HCT116 (cell line): Measurements from ENCODE around the gene DMD. TPM values are rescaled to one million over a fixed set of nuclear protein-coding genes. Genes with fewer than 3 reads are reported as not detected.
A peak's percentile ranks its signal among the peaks of the same experiment; 100 is the strongest.

Experiments used
- ATAC-seq: fragments of 200-7000 bp; cut with Tn5 transposase; 2 replicates; pipeline ENCODE4 v1.9.1; 2020; ENCODE audit warnings: mild to moderate bottlenecking, moderate library complexity
- BruUV-seq: library from RNA; stranded (reverse); fragments of 400-500 nt; replicated peaks from 2 replicates; lab custom pipeline; 2021; lab: Mats Ljungman, UMichigan
- CTCF ChIA-PET: fragments of 300-600 bp; sonication (Branson Sonifier 250); formaldehyde crosslinking; loops from one replicate; lab custom pipeline; 2021; ENCODE audit warnings: antibody characterized with exemption; lab: Charles Lee
- POLR2A ChIA-PET: fragments of 300-600, 350-600 bp; sonication (Branson Sonifier 250); formaldehyde crosslinking; loops from one replicate; lab custom pipeline; 2021; ENCODE audit warnings: antibody characterized with exemption; lab: Charles Lee
- RAD21 ChIA-PET, 2 experiments: fragments of 300-600 bp; sonication (Branson Sonifier 250); formaldehyde crosslinking; loops; one replicate each; lab custom pipeline; 2023; ENCODE audit warnings: low total read pairs in 2 of 2; ENCODE audit not compliant: uncharacterized antibody in 2 of 2, unreplicated experiment in 2 of 2, low non-redundant PET in 1 of 2; lab: Charles Lee
- DNase-seq: peaks from one replicate; pipeline ENCODE4 v3.0.0-alpha.2; 2010; ENCODE audit warnings: low read depth, low spot score
- H2AFZ ChIP-seq: fragments of 200-600 bp; shearing (Covaris generic), sonication (generic); 2 replicates; pipeline ENCODE4 v1.6.1; 2017; ENCODE audit warnings: low read depth, mixed run types, mixed read lengths, antibody characterized with exemption, low read length; ENCODE audit not compliant: poor library complexity, severe bottlenecking
- H3K27ac ChIP-seq: 2 replicates; pipeline ENCODE4 v1.5.1; 2012; ENCODE audit warnings: low read depth, low read length
- H3K27me3 ChIP-seq: fragments of 200-600 bp; sonication (generic); 2 replicates; pipeline ENCODE4 v1.6.1; 2016; ENCODE audit warnings: mixed run types, low read length, mixed read lengths; ENCODE audit not compliant: insufficient read depth
- H3K36me3 ChIP-seq, 2 experiments: fragments of 200-500 bp in 1 of 2; fragments of 200-600 bp in 1 of 2; sonication (Bioruptor generic) in 1 of 2; sonication (generic) in 1 of 2; 2 replicates each; pipeline versions ENCODE4 v1.5.1 to v1.6.1; 2014 to 2016; ENCODE audit warnings: low read length in 2 of 2, inconsistent platforms in 1 of 2, mixed read lengths in 1 of 2, mixed run types in 1 of 2; ENCODE audit not compliant: insufficient read depth in 2 of 2, control insufficient read depth in 1 of 2
- H3K4me1 ChIP-seq, 2 experiments: fragments of 200-600 bp in 1 of 2; sonication (generic) in 1 of 2; 2 replicates each; pipeline versions ENCODE4 v1.5.1 to v1.6.1; 2012 to 2017; ENCODE audit warnings: low read length in 2 of 2, inconsistent platforms in 1 of 2, mild to moderate bottlenecking in 1 of 2, mixed read lengths in 1 of 2, mixed run types in 1 of 2, moderate library complexity in 1 of 2; ENCODE audit not compliant: insufficient read depth in 2 of 2, control insufficient read depth in 1 of 2
- H3K4me2 ChIP-seq: fragments of 200-600 bp; sonication (generic); 2 replicates; pipeline ENCODE4 v1.6.1; 2017; ENCODE audit warnings: mixed run types, low read length, mixed read lengths
- H3K4me3 ChIP-seq, 2 experiments: fragments of 200-600 bp in 1 of 2; sonication (generic) in 1 of 2; replicated peaks in 1 of 2; 2 replicates each; pipeline ENCODE4 v1.5.1; 2011 to 2016; ENCODE audit warnings: low read length in 2 of 2, control low read depth in 1 of 2, low read depth in 1 of 2, mild to moderate bottlenecking in 1 of 2, mixed read lengths in 1 of 2, mixed run types in 1 of 2
- H3K79me2 ChIP-seq: fragments of 200-600 bp; sonication (generic); 2 replicates; pipeline ENCODE4 v1.6.1; 2017; ENCODE audit warnings: mild to moderate bottlenecking, mixed run types, low read length, moderate library complexity, mixed read lengths; ENCODE audit not compliant: insufficient read depth
- H3K9ac ChIP-seq: fragments of 200-600 bp; sonication (generic); 2 replicates; pipeline ENCODE4 v1.6.1; 2016; ENCODE audit warnings: low read length, mixed read lengths
- H3K9me2 ChIP-seq: fragments of 200-600 bp; sonication (generic), shearing (Covaris generic); 2 replicates; pipeline ENCODE4 v1.6.1; 2017; ENCODE audit warnings: mixed run types, mild to moderate bottlenecking, moderate library complexity; ENCODE audit not compliant: insufficient read depth
- H3K9me3 ChIP-seq, 2 experiments: fragments of 200-500 bp in 1 of 2; fragments of 200-600 bp in 1 of 2; sonication (Bioruptor generic) in 1 of 2; sonication (generic) in 1 of 2; 2 replicates each; pipeline ENCODE4 v1.6.1; 2014 to 2017; ENCODE audit warnings: low read length in 2 of 2, mixed read lengths in 2 of 2, inconsistent platforms in 1 of 2, low read depth in 1 of 2, mild to moderate bottlenecking in 1 of 2, mixed run types in 1 of 2, moderate library complexity in 1 of 2; ENCODE audit not compliant: control insufficient read depth in 1 of 2, insufficient read depth in 1 of 2
- H4K20me1 ChIP-seq: fragments of 200-600 bp; sonication (generic), shearing (Covaris generic); 2 replicates; pipeline ENCODE4 v1.6.1; 2017; ENCODE audit warnings: mixed run types, mild to moderate bottlenecking, moderate library complexity; ENCODE audit not compliant: insufficient read depth
- CBX3 ChIP-seq: IDR thresholded peaks from 2 replicates; pipeline ENCODE4 v1.6.1; 2012; ENCODE audit warnings: low read depth
- ELF1 ChIP-seq: IDR thresholded peaks from 2 replicates; pipeline ENCODE4 v1.6.1; 2012; ENCODE audit warnings: low read depth, borderline replicate concordance
- EZH2phosphoT487 ChIP-seq: fragments of 200-600 bp; IDR thresholded peaks from 2 replicates; pipeline ENCODE4 v1.6.1; 2018; ENCODE audit warnings: antibody characterized with exemption, borderline replicate concordance
- POLR2AphosphoS5 ChIP-seq: IDR thresholded peaks from 2 replicates; pipeline ENCODE4 v1.6.1; 2011; ENCODE audit warnings: mild to moderate bottlenecking, low read depth, low read length, moderate library complexity
- RAD21 ChIP-seq: IDR thresholded peaks from 2 replicates; pipeline ENCODE4 v1.6.1; 2012; ENCODE audit warnings: low read depth, mild to moderate bottlenecking
- SRF ChIP-seq: IDR thresholded peaks from 2 replicates; pipeline ENCODE4 v1.6.1; 2012; ENCODE audit warnings: low read depth
- TCF7L2 ChIP-seq: IDR thresholded peaks from 2 replicates; pipeline ENCODE4 v1.7.0; 2011; ENCODE audit warnings: borderline replicate concordance, inconsistent platforms; ENCODE audit not compliant: insufficient read depth, insufficient read length; ENCODE audit errors: extremely low read depth
- YY1 ChIP-seq: IDR thresholded peaks from 2 replicates; pipeline ENCODE4 v1.6.1; 2011; ENCODE audit warnings: low read length, low read depth, moderate library complexity, mild to moderate bottlenecking; ENCODE audit not compliant: insufficient replicate concordance; ENCODE audit errors: extremely low read depth
- intact Hi-C: fragments of 100-400 bp; cut with micrococcal nuclease; formaldehyde crosslinking; loops from 2 replicates; pipeline ENCODE4 v1.10.0; 2022
- total RNA-seq: library from RNA; stranded (reverse); gene quantifications from one replicate; pipeline ENCODE4 v1.2.1, GENCODE V29; 2021; ENCODE audit not compliant: unreplicated experiment
- TF ChIP-seq, protein P1 (sequence below): IDR thresholded peaks from 2 replicates; pipeline ENCODE4 v1.6.1; 2011; ENCODE audit warnings: mild to moderate bottlenecking, low read length, moderate library complexity; ENCODE audit not compliant: insufficient replicate concordance; ENCODE audit errors: extremely low read depth
- TF ChIP-seq, protein P2 (sequence below): IDR thresholded peaks from 2 replicates; pipeline ENCODE4 v1.6.1; 2012; ENCODE audit warnings: low read depth
- TF ChIP-seq, protein P3 (sequence below), 3 experiments: fragments of 200-600 bp in 1 of 3; sonication (generic) in 1 of 3; IDR thresholded peaks in 2 of 3; conservative IDR thresholded peaks in 1 of 3; 2 replicates each; pipeline ENCODE4 v1.5.1; 2012 to 2017; ENCODE audit warnings: low read depth in 2 of 3, low read length in 2 of 3, antibody characterized with exemption in 1 of 3, borderline replicate concordance in 1 of 3, control low read depth in 1 of 3, mild to moderate bottlenecking in 1 of 3, mixed read lengths in 1 of 3, mixed run types in 1 of 3, moderate library complexity in 1 of 3; ENCODE audit not compliant: insufficient read depth in 1 of 3

Gene DMD
- total RNA-seq, 1 experiment from 2014 or later: 0.05 TPM

DNA sequence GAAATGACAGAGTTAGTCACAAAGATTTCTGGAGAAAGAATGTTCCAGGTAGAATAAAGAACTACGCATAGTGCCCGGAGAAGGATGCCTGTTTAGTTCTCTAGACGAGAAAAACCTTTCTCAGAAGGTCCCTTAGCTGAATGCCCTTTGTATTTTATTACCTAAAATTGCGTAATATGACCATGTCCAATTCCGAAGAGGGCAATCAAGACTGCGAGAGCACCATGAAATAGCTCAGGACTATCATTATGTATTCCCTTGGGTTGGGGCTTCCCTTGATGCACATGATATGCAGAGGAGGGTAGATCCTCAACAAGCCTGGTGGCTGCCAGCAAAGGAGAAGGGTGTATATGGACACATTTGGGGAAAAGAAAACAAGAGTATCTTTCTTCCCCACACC, 1781.4 kb downstream of the DMD start (continued):
- TF ChIP-seq, protein P1, sequence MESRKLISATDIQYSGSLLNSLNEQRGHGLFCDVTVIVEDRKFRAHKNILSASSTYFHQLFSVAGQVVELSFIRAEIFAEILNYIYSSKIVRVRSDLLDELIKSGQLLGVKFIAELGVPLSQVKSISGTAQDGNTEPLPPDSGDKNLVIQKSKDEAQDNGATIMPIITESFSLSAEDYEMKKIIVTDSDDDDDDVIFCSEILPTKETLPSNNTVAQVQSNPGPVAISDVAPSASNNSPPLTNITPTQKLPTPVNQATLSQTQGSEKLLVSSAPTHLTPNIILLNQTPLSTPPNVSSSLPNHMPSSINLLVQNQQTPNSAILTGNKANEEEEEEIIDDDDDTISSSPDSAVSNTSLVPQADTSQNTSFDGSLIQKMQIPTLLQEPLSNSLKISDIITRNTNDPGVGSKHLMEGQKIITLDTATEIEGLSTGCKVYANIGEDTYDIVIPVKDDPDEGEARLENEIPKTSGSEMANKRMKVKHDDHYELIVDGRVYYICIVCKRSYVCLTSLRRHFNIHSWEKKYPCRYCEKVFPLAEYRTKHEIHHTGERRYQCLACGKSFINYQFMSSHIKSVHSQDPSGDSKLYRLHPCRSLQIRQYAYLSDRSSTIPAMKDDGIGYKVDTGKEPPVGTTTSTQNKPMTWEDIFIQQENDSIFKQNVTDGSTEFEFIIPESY: no peak
- TF ChIP-seq TCF7L2 (no peak), SRF (no peak), EZH2phosphoT487 (no peak), ELF1 (no peak), POLR2AphosphoS5 (no peak), RAD21 (no peak)
- TF ChIP-seq, protein P2, sequence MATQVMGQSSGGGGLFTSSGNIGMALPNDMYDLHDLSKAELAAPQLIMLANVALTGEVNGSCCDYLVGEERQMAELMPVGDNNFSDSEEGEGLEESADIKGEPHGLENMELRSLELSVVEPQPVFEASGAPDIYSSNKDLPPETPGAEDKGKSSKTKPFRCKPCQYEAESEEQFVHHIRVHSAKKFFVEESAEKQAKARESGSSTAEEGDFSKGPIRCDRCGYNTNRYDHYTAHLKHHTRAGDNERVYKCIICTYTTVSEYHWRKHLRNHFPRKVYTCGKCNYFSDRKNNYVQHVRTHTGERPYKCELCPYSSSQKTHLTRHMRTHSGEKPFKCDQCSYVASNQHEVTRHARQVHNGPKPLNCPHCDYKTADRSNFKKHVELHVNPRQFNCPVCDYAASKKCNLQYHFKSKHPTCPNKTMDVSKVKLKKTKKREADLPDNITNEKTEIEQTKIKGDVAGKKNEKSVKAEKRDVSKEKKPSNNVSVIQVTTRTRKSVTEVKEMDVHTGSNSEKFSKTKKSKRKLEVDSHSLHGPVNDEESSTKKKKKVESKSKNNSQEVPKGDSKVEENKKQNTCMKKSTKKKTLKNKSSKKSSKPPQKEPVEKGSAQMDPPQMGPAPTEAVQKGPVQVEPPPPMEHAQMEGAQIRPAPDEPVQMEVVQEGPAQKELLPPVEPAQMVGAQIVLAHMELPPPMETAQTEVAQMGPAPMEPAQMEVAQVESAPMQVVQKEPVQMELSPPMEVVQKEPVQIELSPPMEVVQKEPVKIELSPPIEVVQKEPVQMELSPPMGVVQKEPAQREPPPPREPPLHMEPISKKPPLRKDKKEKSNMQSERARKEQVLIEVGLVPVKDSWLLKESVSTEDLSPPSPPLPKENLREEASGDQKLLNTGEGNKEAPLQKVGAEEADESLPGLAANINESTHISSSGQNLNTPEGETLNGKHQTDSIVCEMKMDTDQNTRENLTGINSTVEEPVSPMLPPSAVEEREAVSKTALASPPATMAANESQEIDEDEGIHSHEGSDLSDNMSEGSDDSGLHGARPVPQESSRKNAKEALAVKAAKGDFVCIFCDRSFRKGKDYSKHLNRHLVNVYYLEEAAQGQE: no peak

DNA sequence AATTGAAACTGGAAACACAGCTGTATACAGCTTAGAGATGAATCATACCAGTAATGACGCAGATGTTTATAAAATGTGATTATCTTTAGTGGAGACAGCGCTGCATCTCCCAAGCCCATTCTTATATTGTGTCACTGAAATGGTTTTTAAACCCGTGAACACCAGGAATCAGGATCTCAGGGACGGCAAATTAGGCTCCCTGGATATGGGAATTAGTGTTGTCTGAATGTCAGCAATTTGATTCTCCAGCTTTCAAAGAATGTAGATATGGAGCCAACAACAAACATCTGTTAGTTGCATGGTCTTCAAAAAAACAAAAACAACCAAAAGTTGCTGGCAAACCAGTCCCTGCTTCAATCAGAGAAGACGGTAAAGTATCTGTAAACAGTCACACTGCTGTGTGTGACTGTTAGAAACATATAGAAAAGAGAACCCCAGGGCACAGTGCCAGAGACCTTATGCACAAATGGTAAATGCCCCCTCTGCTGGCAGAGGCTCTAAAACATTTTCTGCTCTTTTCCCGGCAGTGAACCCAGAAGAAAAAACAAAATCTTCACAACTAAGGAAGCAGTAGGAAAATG, 1787.7 kb downstream of the DMD start:
- Histone ChIP-seq H3K79me2 (no peaks in the 10 kb centered on the region), H3K27ac (no peak overlapping the region), H3K4me3 (no peak overlapping the region), H3K9me3 (no peaks in the 10 kb centered on the region), H3K4me1 (no peaks in the 10 kb centered on the region), H3K9ac (no peak overlapping the region), H3K4me2 (no peak overlapping the region), H4K20me1 (no peaks in the 10 kb centered on the region), H3K36me3 (no peaks in the 10 kb centered on the region), H2AFZ (no peak overlapping the region), H3K9me2 (no peaks in the 10 kb centered on the region), H3K27me3 (no peaks in the 10 kb centered on the region)
- ChIA-PET CTCF (no interaction called here), RAD21 (no interaction called here), POLR2A (no interaction called here)
- TF ChIP-seq CBX3 (no peak), YY1 (no peak), SRF (no peak), ELF1 (no peak)
- TF ChIP-seq, protein P3, sequence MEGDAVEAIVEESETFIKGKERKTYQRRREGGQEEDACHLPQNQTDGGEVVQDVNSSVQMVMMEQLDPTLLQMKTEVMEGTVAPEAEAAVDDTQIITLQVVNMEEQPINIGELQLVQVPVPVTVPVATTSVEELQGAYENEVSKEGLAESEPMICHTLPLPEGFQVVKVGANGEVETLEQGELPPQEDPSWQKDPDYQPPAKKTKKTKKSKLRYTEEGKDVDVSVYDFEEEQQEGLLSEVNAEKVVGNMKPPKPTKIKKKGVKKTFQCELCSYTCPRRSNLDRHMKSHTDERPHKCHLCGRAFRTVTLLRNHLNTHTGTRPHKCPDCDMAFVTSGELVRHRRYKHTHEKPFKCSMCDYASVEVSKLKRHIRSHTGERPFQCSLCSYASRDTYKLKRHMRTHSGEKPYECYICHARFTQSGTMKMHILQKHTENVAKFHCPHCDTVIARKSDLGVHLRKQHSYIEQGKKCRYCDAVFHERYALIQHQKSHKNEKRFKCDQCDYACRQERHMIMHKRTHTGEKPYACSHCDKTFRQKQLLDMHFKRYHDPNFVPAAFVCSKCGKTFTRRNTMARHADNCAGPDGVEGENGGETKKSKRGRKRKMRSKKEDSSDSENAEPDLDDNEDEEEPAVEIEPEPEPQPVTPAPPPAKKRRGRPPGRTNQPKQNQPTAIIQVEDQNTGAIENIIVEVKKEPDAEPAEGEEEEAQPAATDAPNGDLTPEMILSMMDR (IDR thresholded peaks at IDR 0.05 in 2 of 3, conservative IDR thresholded peaks at IDR 0.05 in 1 of 3; ENCODE audit: borderline replicate concordance in 1 of 3, insufficient read depth in 1 of 3, low read depth in 2 of 3, low read length in 2 of 3): 0 out of 6 replicates have a peak, but pooled peaks of 1 of the 3 experiments have one; percentile 11
- no TSS peak for BruUV-seq
- DNase-seq (no peak), ATAC-seq (no peak)
- intact Hi-C loops: no loop called here
